ENCODE measurements around the gene EPS15. TPM values are rescaled to one million over a fixed set of nuclear protein-coding genes. Genes with fewer than 3 reads are reported as not detected.

Gene EPS15
- total RNA-seq, 4 donors from 2014 or later, result 56.9 to 80.5 (median 64.3) TPM

DNA sequence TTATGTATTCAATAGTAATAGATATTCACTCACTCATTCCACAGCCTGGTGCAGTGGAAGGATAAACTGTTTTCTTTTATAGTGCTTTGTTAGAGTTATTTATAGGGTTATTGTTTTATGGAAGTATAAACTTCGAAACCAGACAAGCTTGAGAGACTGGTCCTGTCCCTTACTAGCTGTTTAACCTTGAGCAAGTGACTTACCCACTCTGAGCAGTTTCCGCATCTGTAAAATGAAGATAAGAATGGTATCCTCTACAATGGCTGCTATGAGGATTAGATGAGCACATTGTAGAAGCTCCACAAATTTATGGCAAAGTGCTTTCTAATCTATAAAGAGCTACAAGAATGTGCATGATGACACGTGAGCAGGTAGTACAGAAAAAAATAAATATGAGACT lies 30.8 kb upstream of the EPS15 start:
- no peak for DNase-seq (ENCODE audit: low spot score in 2 of 2)
- intact Hi-C loops (cut with DNase I; ENCODE audit: low total_unique reads), result no loop called here
- TF ChIP-seq POLR2A (IDR thresholded peaks at IDR 0.05), result no peak
- TF ChIP-seq, protein P1, sequence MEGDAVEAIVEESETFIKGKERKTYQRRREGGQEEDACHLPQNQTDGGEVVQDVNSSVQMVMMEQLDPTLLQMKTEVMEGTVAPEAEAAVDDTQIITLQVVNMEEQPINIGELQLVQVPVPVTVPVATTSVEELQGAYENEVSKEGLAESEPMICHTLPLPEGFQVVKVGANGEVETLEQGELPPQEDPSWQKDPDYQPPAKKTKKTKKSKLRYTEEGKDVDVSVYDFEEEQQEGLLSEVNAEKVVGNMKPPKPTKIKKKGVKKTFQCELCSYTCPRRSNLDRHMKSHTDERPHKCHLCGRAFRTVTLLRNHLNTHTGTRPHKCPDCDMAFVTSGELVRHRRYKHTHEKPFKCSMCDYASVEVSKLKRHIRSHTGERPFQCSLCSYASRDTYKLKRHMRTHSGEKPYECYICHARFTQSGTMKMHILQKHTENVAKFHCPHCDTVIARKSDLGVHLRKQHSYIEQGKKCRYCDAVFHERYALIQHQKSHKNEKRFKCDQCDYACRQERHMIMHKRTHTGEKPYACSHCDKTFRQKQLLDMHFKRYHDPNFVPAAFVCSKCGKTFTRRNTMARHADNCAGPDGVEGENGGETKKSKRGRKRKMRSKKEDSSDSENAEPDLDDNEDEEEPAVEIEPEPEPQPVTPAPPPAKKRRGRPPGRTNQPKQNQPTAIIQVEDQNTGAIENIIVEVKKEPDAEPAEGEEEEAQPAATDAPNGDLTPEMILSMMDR (IDR thresholded peaks at IDR 0.05), result no peak
- 79 to 87% methylated on average over 3 of the region's 3 CpGs for WGBS, 2 donors
- no peak overlapping the region for H3K4me3 ChIP-seq (ENCODE audit: low read depth, poor library complexity, severe bottlenecking)

DNA sequence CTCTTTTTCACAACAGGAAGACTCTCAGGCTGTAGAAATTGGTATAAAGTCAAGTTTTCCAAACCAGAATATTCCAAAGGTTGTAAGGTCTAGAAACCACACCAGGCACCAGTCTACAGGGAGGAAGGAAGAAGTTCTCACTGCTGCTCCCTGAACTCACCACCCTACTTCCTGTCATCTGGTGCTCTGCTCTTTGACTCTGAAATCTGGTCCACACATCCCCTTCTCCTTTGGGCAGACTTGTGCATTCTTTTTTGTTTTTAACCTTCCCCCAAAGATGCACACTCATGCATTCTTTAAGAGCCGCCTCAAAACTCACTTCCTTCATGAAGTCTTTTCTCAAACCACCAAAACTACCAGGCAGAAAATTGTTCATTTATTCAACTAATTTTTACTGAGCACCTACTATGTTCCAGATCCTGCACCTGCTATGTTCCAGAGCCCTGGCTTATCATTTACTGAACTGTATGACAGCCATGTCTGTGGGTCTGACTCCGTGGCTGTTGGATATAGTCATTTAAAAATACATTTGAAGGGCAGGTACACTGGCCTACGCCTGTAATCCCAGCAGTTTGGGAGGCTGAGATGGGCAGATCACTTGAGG lies 30.1 kb upstream of the EPS15 start:
- intact Hi-C loops (cut with DNase I; ENCODE audit: low total_unique reads), result no loop called here
- TF ChIP-seq, protein P1 (IDR thresholded peaks at IDR 0.05), result no peak
- no peak for TF ChIP-seq POLR2A (IDR thresholded peaks at IDR 0.05)
- no peak overlapping the region for H3K4me3 ChIP-seq (ENCODE audit: low read depth, poor library complexity, severe bottlenecking)
- 74 to 76% methylated on average over 3 of the region's 3 CpGs for WGBS, 2 donors
- no peak for DNase-seq (ENCODE audit: low spot score in 2 of 2)

DNA sequence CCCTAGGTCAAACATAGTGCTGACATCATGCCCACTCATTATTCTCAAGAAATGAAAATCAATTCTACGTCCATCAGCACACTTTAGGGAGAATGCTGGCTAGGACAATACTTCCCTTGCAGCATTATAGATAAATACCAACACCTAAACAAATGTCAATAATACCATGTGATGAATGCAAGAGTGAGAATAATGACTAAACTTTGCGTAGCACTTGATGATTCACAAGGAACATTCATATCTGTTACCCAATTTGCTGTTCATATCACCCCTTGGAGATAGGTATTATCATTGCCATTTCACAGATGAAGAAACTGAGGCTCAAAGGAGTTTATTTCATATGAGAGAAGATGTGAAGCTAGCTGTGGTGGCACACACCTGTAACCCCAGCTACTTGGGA lies 24.8 kb upstream of the EPS15 start:
- no peak for DNase-seq (ENCODE audit: low spot score in 2 of 2)
- H3K4me3 ChIP-seq (ENCODE audit: low read depth, poor library complexity, severe bottlenecking), result no peak overlapping the region
- WGBS, 2 donors, result 91 to 97% methylated on average over 2 of the region's 2 CpGs
- intact Hi-C loops (cut with DNase I; ENCODE audit: low total_unique reads), result no loop called here
- TF ChIP-seq, protein P1 (IDR thresholded peaks at IDR 0.05), result no peak
- TF ChIP-seq POLR2A (IDR thresholded peaks at IDR 0.05), result no peak

DNA sequence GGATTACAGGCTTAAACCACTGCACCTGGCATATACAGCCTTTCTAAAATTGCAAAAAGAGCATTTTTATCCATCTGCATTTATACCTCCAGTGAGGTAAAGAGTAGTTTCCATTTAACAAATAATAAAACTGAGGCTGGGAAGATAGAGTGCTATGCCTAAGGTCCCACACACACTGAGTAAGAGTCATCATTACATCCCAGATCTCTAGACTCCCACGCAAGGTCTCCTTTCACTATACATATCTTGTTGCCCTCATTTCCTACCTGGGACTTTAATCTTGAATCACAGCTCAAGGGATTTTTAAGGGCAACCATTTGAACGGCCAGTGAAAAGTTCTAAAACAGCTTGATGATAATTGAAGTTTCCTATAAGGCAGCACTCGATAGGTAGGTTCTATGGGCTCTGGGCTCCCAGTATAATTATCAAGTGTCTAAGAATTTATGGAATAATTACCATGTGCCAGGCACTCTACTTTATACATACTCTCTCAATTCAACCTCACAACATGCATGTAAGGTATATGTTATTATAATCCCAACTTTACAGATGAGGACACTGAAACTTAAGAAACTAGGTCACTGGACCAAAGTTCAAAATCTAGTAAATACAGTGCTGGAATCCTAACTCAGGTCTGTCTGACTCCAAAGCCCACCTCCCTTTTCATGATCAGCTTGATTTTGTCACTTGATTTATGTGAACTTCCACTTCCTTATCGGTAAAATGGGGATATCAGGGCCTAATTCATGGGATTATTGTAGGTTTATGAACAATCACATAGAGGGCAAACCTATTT lies 23.3 kb upstream of the EPS15 start:
- intact Hi-C loops (cut with DNase I; ENCODE audit: low total_unique reads), result no loop called here
- DNase-seq (ENCODE audit: low spot score in 2 of 2), result no peak
- WGBS, 2 donors, result 87 to 96% methylated on average over 4 of the region's 4 CpGs
- no peak for TF ChIP-seq POLR2A (IDR thresholded peaks at IDR 0.05)
- TF ChIP-seq, protein P1 (IDR thresholded peaks at IDR 0.05), result no peak
- H3K4me3 ChIP-seq (ENCODE audit: low read depth, poor library complexity, severe bottlenecking), result no peak overlapping the region

DNA sequence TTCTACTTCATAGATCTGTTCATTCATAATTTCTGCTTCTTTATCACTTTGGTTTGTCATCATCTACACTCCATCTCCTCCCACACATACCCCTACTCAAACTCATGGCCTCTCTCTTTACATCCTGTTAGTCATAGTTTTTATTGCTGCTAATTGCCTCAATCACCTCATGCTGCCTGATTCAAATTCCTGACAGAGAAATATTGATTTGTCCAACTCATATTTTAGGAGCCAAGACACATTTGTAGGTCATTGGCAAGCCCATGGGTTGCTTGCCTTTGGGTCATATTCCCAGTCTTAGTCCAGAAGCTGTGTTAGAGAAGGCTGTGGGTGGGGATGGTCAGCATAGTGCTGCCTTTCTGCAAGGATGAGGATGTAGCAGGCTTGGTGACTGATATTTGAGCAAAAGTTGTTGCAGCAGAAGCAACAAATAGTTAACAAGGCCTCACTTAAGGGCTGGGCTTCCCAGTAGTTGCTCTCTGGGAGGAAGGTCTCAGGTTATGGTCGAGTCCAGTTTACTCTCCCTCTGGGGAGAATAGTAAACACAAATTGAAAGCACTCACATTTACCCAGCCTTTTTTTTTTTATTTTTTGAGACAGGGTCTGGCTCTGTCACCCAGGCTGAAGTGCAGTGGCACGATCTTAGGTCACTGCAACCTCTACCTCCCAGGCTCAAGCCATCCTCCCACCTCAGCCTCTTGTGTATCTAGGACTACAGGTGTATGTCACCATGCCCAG lies 22.4 kb upstream of the EPS15 start:
- 77 to 94% methylated on average over 2 of the region's 2 CpGs for WGBS, 2 donors
- TF ChIP-seq POLR2A (IDR thresholded peaks at IDR 0.05), result no peak
- TF ChIP-seq, protein P1 (IDR thresholded peaks at IDR 0.05), result no peak
- intact Hi-C loops (cut with DNase I; ENCODE audit: low total_unique reads), result no loop called here

More for the DNA sequence above, 22.4 kb upstream of the EPS15 start:
- no peak overlapping the region for H3K4me3 ChIP-seq (ENCODE audit: low read depth, poor library complexity, severe bottlenecking)
- no peak for DNase-seq (ENCODE audit: low spot score in 2 of 2)

All from lower leg skin (tissue), 4 donors.